ENCODE measurements around the gene UTF1.

The UTF1 gene

DNA sequence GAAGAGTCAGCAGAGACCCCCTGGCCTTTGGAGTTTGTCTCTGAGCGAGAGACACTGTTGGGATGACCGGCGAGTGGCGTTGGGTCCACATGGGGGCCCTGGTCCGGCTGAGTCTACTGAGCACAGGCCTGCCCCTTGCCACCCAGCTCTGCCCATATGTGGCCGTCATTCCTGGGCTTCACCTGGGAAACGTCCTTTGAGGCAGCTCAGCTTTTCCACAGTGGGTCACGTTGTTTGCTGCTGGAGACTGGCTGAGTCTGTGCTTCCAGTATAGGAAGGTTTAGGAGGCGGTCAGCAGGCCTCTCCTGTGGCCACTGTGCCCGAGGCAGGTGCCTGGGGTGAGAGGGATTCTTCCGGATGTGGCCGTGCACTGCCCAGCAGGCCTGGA, 29.6 kb downstream of the UTF1 start:
- Histone ChIP-seq H4K20me1 (ENCODE audit: insufficient read depth) (no peaks in the 10 kb centered on the region), H3K79me2 (ENCODE audit: insufficient read depth, low read depth) (no peaks in the 10 kb centered on the region), H3K4me1 (ENCODE audit: low read depth, poor library complexity, severe bottlenecking) (peaks cover 36% of the 10 kb centered on the region), H3K36me3 (ENCODE audit: insufficient read depth) (no peaks in the 10 kb centered on the region), H3K9ac (no peak overlapping the region), H3K4me2 (peak overlapping the region; percentile 25; the same call in 1 of the 2 replicates), H3K27ac (no peak overlapping the region), H3K4me3 (IDR thresholded peaks at IDR 0.05; ENCODE audit: insufficient read depth, low read depth, low read length) (no peak overlapping the region), H3K27me3 (ENCODE audit: insufficient read depth, low read depth) (no peaks in the 10 kb centered on the region; the same call in 1 of the 2 replicates), H2AFZ (ENCODE audit: low read depth) (peak overlapping the region; percentile 22; the same call in 1 of the 2 replicates)
- TF ChIP-seq, protein P1, sequence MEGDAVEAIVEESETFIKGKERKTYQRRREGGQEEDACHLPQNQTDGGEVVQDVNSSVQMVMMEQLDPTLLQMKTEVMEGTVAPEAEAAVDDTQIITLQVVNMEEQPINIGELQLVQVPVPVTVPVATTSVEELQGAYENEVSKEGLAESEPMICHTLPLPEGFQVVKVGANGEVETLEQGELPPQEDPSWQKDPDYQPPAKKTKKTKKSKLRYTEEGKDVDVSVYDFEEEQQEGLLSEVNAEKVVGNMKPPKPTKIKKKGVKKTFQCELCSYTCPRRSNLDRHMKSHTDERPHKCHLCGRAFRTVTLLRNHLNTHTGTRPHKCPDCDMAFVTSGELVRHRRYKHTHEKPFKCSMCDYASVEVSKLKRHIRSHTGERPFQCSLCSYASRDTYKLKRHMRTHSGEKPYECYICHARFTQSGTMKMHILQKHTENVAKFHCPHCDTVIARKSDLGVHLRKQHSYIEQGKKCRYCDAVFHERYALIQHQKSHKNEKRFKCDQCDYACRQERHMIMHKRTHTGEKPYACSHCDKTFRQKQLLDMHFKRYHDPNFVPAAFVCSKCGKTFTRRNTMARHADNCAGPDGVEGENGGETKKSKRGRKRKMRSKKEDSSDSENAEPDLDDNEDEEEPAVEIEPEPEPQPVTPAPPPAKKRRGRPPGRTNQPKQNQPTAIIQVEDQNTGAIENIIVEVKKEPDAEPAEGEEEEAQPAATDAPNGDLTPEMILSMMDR (conservative IDR thresholded peaks at IDR 0.05; ENCODE audit: low read depth, low read length): no peak

DNA sequence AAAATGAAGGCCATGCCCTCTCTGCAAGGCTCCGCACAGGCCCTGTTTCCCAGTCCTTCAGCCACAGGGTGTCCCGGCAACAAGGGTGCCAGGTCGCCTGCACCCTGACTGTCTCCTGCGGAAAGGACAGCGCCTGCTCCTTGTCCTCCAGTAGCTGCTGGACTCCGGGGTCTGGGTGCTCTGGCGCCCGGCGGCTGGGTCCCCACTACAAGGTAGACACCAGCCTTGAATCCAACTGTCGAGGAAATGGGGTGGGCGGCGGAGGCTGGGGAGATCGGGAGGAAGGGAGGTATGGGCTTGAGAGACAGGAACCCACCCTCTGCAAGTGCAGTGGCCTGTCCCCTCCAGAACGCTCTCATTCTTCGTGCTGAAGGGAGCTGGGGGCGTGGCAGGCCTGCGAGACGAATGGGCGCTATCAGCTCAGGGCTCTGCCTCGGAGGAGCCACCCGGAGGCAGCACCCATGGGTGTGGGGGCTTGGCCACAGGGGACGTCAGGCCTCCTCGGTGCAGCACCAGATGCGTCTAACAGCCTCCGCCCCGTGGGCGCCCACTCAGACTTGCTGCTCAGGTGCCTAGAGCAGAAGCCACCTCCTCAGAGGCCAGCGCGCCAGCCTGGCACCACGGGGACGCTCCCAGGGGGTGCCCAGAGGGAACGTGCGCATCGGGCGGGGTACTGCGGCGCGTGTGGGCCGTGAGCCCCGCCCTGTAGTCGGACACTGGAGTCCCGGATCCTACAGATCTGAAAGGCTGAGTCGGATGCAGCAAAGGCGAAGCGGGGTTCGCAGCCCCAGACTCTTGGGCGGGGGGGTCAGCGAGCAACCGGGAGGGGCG, 31.1 kb downstream of the UTF1 start:
- no peaks in the 10 kb centered on the region; the same call in 1 of the 2 replicates for H3K27me3 ChIP-seq (ENCODE audit: insufficient read depth, low read depth)

DNA sequence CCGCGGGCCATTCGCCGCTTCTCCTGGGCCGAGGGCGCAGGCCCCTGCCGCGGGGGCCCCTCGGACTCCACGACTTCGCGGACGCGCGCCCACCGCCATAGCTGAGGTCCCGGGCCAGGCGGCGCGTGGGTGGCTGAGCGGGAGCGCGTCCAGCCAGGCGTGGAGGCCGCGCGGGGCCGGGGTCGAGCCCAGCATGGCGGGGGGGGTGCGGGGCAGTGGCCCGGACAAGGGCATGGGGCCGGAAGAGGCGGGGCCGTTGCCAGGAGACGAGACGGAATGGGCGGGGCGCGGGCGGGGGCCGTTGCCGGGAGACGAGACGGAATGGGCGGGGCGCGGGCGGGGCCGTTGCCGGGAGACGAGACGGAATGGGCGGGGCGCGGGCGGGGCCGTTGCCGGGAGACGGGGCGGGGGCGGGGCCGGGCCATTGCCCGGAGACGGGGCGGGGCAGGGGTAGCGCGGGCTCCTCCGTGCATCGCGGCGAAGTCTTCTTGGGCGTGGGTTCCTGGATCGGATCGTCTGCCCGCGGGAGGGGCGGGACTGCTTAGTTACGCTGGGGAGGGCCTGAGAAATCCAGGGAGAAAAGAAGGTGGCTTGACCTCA, 31.8 kb downstream of the UTF1 start:
- Histone ChIP-seq H4K20me1 (ENCODE audit: insufficient read depth) (no peaks in the 10 kb centered on the region), H3K27me3 (ENCODE audit: insufficient read depth, low read depth) (no peaks in the 10 kb centered on the region; the same call in 1 of the 2 replicates), H2AFZ (ENCODE audit: low read depth) (0 out of 2 replicates have a peak overlapping the region, but pooled peaks have one; percentile 36), H3K4me2 (peak overlapping the region; percentile 54; the same call in 1 of the 2 replicates), H3K27ac (no peak overlapping the region), H3K4me1 (ENCODE audit: low read depth, poor library complexity, severe bottlenecking) (peaks cover 36% of the 10 kb centered on the region), H3K79me2 (ENCODE audit: insufficient read depth, low read depth) (no peaks in the 10 kb centered on the region), H3K4me3 (IDR thresholded peaks at IDR 0.05; ENCODE audit: insufficient read depth, low read depth, low read length) (no peak overlapping the region), H3K36me3 (ENCODE audit: insufficient read depth) (no peaks in the 10 kb centered on the region), H3K9ac (peak overlapping the region; percentile 64)
- TF ChIP-seq, protein P1 (conservative IDR thresholded peaks at IDR 0.05; ENCODE audit: low read depth, low read length): no peak

More for the DNA sequence above, 31.1 kb downstream of the UTF1 start:
- Histone ChIP-seq H3K4me1 (ENCODE audit: low read depth, poor library complexity, severe bottlenecking) (peaks cover 36% of the 10 kb centered on the region), H3K9ac (peak overlapping the region; percentile 64), H2AFZ (ENCODE audit: low read depth) (peak overlapping the region; percentile 36; the same call in 1 of the 2 replicates), H3K4me3 (IDR thresholded peaks at IDR 0.05; ENCODE audit: insufficient read depth, low read depth, low read length) (no peak overlapping the region), H3K4me2 (peak overlapping the region; percentile 54; the same call in 1 of the 2 replicates), H3K79me2 (ENCODE audit: insufficient read depth, low read depth) (no peaks in the 10 kb centered on the region), H3K27ac (no peak overlapping the region), H3K36me3 (ENCODE audit: insufficient read depth) (no peaks in the 10 kb centered on the region), H4K20me1 (ENCODE audit: insufficient read depth) (no peaks in the 10 kb centered on the region)
- TF ChIP-seq, protein P1 (conservative IDR thresholded peaks at IDR 0.05; ENCODE audit: low read depth, low read length): no peak

DNA sequence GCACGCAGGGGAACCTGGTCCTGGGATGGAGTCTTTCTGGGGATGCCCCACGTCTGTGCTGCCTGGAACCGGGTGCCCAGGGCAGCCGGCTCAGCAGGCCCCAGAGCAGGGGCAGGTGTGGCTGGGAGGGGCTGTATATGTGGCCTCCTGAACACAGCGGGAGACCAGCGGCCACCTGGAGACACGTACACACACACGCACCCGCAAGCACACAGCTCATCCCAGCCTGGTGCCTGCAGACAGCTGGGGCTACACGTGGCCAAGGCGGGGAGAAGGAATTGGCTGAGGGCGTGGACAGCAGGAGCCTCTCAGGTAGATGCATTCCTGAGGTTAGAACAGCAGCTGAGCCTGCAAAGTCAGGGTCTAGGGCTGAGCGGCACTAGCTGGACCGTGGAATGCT, 32.7 kb downstream of the UTF1 start:
- H3K4me2 ChIP-seq: no peak overlapping the region; the same call in 1 of the 2 replicates
- no peak overlapping the region for H3K4me3 ChIP-seq (IDR thresholded peaks at IDR 0.05; ENCODE audit: insufficient read depth, low read depth, low read length)
- TF ChIP-seq, protein P1 (conservative IDR thresholded peaks at IDR 0.05; ENCODE audit: low read depth, low read length): no peak
- H3K36me3 ChIP-seq (ENCODE audit: insufficient read depth): no peaks in the 10 kb centered on the region
- H3K9ac ChIP-seq: no peak overlapping the region
- no peak overlapping the region for H3K27ac ChIP-seq
- H3K4me1 ChIP-seq (ENCODE audit: low read depth, poor library complexity, severe bottlenecking): peaks cover 36% of the 10 kb centered on the region
- H3K27me3 ChIP-seq (ENCODE audit: insufficient read depth, low read depth): no peaks in the 10 kb centered on the region
- no peak overlapping the region for H2AFZ ChIP-seq (ENCODE audit: low read depth)
- no peaks in the 10 kb centered on the region for H3K79me2 ChIP-seq (ENCODE audit: insufficient read depth, low read depth)
- no peaks in the 10 kb centered on the region for H4K20me1 ChIP-seq (ENCODE audit: insufficient read depth)

Data from KMS-11 (cell line).